Measurements from ENCODE around the gene PRPH2.
"Not testable (repeated sequence)": the region's sequence is repeated elsewhere in the genome, so short reads cannot be mapped to it uniquely, and the experiment has no call there.

PRPH2 gene

GRCh38 chr6:42696526-42697267 lies 25.7 kb downstream of the PRPH2 start:
- DNase-seq = no peak

GRCh38 chr6:42694586-42694985 lies 27.8 kb downstream of the PRPH2 start:
- DNase-seq = no peak

- DNase-seq = no peak
Measured at GRCh38 chr6:42693725-42694323, 28.6 kb downstream of the PRPH2 start.

GRCh38 chr6:42692137-42692911 lies 30.1 kb downstream of the PRPH2 start:
- DNase-seq = no peak

- DNase-seq = no peak
Measured at GRCh38 chr6:42690872-42691271, 31.5 kb downstream of the PRPH2 start.

- no peak for DNase-seq
Measured at GRCh38 chr6:42690151-42690702, 32.2 kb downstream of the PRPH2 start.

GRCh38 chr6:42689371-42689770 lies 33.0 kb downstream of the PRPH2 start:
- DNase-seq = no peak

- no peak for DNase-seq
Measured at GRCh38 chr6:42688281-42688680, 34.1 kb downstream of the PRPH2 start.

GRCh38 chr6:42679358-42679757 lies 43.0 kb downstream of the PRPH2 start:
- DNase-seq = no peak

- no peak for DNase-seq
Measured at GRCh38 chr6:42674780-42675179, 47.6 kb downstream of the PRPH2 start.

- not testable (repeated sequence) for DNase-seq
Measured at GRCh38 chr6:42674368-42674767, 48.0 kb downstream of the PRPH2 start.

GRCh38 chr6:42664718-42665117 lies 57.7 kb downstream of the PRPH2 start:
- no peak for DNase-seq

- no peak for DNase-seq
Measured at GRCh38 chr6:42661540-42662153, 60.8 kb downstream of the PRPH2 start.

GRCh38 chr6:42659806-42660205 lies 62.6 kb downstream of the PRPH2 start:
- no peak for DNase-seq

- DNase-seq = no peak
Measured at GRCh38 chr6:42653851-42654250, 68.5 kb downstream of the PRPH2 start.

GRCh38 chr6:42652024-42652746 lies 70.2 kb downstream of the PRPH2 start:
- DNase-seq = no peak

Data from NCI-H2107 (cell line).